ENCODE results near the gene AOAH.
"Not testable (repeated sequence)": the region's sequence is repeated elsewhere in the genome, so short reads cannot be mapped to it uniquely, and the experiment has no call there.

The AOAH gene

DNA sequence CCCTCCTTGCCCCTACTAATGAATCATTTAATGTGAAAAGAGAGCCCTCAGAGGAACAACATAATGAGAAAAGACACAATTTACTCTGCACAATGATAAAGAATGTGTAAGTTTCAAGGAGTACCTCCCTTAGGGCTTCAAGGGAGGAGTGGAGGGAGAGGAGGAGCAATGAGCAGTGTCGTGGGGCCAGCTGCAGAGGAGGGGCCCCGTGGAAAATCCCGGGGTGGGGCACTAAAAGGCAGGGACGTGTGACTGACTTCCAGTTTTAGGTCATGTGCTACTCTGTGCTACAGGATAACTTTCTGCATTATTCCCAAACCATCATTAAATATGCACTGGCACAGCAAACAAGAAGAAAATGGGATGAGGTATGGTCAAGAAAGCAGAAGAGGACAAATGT, 226.5 kb downstream of the AOAH start:
- DNase-seq = no peak

DNA sequence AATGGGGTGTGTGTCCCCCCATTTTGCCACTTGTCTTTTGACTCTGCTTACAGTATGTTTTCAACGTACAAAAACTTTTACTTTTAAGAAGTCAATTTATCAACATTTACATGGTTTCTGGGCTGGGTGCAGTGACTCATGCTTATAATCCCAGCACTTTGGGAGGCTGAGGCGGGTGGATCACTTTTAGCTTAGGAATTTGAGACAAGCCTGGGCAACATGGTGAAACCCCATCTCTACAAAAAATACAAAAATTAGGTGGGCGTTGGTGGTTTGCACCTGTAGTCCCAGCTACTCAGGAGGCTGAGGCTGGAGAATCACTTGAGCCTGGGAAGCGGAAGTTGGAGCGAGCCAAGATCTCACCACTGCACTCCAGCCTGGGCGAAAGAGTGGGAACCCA, 227.1 kb downstream of the AOAH start:
- DNase-seq = not testable (repeated sequence)

DNA sequence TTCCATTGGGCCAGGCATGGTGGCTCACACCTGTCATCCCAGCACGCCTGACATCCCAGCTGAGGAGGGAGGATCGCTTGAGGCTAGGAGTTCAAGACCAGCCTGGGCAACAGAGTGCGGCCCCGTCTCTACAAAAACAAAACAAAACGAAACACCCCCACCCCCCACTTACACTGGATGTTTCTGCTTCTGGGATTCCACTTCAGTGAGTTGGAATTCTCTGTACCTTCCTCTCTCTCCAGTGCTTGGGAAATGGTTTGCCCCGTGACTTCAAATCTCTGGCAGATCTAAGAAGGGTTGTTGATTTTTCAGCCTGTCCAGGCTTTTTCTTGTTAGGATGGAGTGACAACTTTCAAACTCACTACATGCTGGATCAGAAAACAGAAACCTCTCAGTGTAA, 227.7 kb downstream of the AOAH start:
- DNase-seq = no peak

DNA sequence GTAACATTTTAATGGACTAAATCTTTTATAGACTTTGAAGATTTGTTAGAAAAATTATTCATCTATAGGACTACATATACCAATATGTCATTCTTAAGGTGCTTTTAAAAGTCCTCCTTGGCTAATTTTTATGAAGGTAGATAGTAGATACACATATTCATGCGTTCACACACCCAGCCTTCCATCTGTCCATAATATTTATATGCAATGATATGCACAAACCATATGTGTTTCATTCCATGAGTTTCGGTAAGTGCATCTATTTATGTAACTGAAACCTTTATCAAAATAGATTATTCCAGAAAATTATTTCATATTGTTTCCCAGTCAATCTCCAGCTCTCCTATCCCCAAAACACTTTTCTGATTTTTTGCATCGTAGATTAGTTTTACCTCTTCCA, 233.0 kb downstream of the AOAH start:
- no peak for DNase-seq

DNA sequence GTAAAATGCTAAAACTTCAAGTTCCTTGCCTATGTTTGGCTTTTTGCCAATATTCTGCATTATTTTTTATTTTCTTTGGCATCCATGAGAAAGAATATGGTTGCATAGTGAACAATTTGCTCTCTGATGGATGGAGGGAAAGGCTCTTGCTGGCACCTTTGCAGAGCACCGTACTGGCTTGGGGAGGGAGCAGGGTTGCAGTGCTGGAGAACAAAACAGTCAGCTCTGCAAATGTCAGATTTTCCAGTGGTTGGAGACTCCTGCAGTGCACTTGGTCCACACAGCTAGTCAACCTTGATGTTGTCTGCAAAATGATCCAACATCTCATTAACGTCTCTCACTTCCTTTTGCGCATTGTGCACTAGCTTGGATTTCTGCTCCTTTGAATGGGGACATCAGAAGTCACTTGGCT, 233.9 kb downstream of the AOAH start:
- no peak for DNase-seq

DNA sequence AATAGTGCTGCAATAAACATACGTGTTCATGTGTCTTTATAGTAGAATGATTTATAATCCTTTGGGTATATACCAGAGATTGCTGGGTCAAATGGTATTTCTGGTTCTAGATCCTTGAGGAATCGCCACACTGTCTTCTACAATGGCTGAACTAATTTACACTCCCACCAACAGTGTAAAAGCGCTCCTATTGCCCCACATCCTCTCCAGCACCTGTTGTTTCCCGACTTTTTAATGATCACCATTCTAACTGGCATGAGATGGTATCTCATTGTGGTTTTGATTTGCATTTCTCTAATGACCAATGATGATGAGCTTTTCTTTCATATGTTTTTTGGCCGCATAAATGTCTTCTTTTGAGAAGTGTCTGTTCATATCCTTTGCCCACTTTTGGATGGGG, 235.6 kb downstream of the AOAH start:
- not testable (repeated sequence) for DNase-seq

DNA sequence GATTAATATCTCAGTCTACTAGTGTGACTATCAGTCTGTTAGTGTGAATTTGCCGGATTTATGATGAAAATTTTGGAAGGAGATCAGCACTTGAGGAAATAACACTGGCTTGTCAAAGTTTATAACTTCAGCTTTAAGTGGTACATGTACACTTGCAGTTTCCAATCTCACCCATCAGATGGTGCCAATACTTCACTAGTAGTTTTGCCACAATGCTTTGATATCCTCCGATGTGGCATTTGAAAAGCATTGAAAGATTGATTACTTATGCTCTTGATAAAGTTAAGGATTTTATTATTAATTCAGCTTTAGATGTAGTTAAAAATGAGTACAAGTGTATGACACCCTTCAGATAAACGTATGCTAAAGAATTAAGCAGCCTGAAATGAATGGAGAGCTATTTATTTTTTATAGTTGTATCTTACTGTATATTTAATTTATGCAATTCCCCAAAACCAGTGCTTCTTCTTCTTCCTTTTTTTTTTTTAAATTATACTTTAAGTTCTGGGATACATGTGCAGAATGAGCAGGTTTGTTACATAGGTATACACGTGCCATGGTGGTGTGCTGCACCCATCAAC, 236.4 kb downstream of the AOAH start:
- no peak for DNase-seq

DNA sequence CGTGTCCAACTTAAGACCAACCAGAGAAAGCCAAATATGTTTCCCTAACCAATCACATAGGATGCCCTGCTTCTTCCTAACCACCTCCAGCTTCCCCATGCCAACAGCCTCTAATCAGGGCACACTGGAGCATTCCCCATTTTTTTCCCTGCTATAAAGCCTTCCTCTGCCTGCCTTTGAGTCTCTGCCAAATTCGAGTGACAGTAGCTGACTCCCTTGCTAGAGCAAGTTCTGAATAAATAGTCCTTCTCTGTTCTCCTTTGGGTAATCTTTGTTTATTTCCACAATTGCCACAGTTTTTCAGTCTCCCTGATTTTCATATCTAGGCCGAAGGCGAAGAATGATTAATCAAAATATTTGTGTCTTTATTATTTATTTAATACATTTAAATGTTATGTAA, 238.0 kb downstream of the AOAH start:
- no peak for DNase-seq

DNA sequence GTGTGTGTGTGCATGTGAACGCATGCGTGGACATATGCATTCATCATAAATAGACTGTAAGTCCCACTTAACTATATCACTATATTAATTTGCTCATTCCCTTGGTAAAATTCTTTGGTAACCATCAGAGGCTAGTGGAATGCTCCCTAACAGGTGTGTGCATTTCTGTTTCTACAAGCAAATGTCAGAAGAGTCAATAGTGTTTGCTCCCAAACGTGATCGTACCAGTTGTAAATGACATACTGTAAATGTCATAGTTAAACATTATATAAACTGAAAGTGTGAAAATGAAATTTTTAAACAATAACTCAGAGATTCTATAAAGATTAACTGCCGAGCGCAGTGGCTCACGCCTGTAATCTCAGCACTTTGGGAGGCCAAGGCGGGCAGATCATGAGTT, 240.0 kb downstream of the AOAH start:
- DNase-seq = no peak

DNA sequence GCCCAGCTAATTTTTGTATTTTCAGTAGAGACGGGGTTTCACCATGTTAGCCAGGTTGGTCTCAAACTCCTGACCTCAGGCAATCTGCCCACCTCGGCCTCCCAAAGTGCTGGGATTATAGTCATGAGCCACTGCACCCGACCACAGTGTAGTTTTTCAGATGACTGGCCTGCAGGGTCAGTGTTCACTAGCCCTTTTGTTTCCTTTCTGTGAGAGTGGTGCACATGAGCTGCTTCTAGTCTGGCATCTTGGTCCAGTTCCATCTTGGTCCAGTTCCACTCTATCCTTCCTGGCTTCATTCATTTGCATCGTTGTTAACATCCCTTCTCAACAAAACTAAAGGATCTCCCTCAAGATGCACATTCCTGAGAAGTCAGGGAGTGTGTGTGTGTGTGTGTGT, 240.4 kb downstream of the AOAH start:
- not testable (repeated sequence) for DNase-seq

DNA sequence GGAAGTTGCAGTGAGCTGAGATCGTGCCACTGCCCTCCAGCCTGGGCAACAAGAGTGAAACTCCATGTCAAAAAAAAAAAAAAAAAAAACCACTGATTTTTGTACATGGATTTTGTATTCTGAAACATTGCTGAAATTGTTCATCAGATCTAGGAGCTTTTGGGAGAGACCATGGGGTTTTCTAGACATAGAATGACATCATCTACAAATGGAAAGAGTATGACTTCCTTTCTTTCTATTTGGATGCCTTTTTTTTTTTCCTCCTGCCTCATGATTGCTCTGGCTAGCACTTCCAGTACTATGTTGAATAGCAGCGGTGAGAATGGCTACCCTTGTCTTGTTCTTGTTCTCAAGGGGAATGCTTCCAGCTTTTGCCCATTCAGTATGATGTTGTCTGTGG, 245.5 kb downstream of the AOAH start:
- DNase-seq = no peak

DNA sequence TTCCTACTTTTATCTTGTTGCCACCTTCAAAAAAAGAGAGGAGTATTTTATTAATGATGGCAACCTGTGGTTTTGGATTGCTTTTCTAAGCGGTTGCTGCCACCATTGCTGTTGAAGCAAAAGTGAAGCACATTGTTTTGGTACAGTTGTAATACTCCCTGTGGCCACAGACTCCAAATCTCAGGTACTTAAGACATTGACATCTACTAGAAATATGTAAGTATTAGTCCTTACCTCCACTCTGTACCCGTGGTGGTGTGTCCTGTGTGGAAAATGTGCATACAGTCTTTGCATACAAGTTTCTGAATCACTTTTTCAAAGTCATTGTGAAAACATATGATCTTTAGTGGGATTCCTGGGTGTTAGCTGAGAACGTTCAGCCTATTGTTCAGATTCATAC, 248.9 kb downstream of the AOAH start:
- DNase-seq = no peak

DNA sequence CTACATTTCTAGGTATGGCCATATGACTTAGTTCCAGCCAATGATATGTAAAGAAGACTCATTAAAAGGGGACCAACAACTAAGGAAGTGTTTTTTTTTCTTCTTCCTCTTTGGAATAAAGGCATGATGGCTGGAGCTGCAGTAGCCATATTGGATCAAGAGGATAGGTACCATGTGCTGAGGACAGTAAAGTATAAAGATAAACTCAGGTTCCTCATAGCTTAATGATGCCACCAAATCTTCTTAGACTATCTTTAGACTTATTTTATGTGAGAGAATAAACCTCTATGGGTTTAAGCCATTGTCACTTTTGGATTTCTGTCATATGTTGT, 249.3 kb downstream of the AOAH start:
- no peak for DNase-seq

DNA sequence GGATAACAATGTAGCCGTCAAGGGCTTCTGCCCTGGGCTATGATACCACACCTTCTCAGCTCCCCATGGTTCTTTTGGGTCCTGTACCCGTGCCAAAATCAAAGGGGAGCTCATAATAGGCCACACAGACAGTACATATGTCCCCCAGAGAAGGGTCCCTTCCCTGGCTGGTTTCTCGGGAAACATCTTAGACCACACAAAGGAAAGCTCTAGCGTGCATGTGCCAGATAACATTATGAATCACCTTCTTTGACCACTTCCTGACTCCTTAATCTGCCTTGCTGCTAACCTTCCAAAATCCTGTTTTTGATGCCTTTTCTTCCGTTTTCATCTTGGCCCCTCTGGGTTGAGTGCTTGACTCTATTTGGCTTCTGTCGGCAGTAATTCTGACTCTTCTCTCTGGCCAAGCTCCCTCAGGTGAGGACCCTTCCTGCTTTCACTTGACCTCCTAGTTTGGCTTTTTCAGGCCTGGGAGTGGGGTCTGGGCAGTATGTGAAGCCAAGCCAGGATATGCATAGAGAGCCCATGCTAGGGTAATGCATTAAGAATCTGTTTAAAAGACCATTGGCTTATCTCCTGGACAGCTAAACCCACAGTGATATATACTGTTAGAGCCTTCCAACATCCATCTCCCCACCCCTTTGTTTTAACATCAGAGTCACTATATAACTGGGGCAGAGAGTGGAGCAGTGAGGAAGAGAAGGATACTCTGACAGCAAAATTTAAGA, 249.8 kb downstream of the AOAH start:
- no peak for DNase-seq

DNA sequence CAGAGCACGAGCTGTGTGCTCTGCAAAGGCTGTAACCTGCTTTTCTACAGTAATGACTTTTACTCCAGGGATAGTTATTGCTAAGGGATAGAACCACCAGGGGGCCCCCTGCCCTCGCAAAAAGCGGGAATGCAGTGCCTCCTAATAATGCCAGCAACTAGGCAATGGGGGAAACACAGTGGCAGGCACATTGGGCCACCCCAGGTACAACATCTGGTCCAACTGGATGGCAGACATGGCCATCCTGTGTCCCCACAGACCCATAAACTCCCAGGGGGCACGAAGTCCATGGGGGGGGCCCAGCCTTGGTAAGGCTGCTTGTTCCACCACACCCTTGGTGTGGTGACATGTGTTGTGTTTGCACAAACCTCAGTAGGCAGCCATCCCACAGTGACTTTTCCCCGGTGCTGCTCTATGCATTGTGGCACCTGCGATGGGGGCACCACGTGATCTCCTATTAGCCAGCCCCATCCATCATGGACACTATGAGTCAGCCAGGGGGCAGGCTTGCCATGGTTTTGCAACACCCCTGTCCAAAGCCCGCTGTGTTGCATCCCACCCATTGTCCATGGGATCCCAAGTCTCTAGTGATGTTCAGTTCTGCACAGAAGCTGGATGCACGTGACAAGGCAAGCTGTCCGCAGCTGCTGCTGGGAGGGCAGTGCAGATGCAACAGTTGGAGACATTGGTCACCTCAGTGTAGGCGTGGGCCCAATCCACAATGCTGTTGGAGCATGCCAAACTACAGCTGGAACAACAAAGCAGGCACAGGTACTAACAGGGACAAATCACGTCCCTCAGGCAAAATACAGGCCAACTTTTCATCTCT, 250.6 kb downstream of the AOAH start:
- no peak for DNase-seq

DNA sequence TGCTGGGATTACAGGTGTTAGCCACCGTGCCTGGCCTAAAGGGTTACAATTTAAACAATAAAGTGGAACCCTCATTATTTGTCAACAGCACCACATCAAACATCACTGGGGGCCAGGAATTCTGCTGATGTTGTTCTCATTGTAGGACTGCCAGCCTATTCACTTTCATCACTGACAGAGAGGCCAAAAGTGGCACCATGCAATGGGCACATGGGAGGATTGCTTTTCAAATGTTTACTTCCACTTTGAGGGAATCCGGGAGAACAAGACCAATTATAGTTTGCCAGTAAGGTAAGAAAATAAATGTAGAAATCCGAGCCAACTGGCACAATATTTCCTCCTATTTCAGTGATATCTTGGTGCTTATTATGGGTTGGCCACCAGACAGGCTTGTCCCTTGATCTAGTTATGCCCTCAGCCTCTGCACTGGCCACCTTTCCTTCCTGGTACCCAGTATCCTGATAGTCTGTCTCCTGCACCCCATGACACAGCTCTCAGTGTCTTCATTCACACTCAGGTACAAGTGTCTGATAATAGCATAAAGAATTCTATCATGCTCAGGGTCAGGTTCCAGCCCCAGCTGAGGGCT, 252.1 kb downstream of the AOAH start:
- DNase-seq = no peak

DNA sequence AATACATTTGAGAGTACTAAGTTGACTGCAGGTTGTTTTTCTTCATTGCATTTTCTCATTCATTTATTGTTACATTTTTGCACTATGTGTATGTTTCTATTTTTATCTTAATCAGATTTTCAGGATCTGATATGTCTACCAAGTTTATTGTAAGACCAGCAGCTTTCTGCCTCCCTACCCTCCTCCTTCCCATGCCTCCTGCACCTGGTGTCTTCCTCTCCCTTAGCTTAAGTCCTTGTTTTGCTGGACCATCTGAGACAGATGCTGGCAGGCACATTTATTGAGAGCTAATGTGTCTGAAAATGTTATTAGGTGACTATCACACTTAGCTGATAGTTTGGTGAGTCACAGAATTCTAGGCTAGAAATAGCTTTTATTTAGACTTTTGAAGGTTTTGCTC, 255.1 kb downstream of the AOAH start:
- DNase-seq = no peak

DNA sequence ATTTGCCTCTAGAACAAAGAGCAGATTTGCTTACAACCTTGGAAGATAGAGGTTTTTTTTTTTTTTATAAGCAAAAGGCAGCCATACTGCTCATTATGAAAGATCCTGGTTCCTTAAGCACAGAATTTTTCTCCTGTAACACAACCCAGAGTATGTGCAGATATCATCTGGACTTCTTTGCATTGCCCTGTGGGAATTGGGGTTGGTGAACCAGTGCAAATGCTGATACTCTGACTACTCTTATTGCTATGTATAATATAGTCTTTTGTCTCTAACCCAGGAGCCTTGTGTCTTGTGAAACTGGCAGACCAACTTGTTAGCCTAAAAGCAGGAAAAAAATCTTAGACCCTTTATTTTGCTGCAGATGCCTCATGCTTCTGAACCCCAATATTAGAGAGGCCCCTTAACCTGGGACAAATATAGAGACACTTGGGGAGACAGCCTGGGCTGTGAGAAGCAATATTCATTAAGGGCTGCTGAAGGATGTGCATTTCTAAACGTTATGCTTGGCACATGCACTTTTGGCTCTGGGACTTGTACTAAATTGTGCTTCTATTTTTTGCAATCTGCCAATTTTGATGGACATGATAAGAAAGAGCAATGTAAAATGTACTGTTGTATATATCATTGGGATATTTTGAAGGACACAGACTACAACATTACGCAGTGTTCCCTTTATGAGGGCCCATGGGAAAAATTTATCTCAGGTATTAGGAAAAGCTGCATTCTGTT, 255.8 kb downstream of the AOAH start:
- no peak for DNase-seq

DNA sequence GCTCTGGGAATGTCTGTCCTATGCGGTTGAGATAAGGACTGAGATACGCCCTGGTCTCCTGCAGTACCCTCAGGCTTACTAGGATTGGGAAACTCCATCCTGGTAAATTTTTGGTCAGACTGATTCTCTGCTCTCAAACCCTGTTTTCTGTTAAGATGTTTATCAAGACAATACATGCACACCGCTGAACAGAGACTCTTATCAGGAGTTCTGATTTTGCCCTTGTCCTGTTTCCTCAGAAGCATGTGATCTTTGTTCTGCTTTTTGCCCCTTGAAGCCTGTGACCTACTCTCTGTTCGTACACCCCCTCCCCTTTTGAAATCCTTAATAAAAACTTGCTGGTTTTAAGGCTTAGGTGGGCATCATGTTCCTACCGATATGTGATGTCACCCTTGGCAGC, 258.3 kb downstream of the AOAH start:
- not testable (repeated sequence) for DNase-seq

DNA sequence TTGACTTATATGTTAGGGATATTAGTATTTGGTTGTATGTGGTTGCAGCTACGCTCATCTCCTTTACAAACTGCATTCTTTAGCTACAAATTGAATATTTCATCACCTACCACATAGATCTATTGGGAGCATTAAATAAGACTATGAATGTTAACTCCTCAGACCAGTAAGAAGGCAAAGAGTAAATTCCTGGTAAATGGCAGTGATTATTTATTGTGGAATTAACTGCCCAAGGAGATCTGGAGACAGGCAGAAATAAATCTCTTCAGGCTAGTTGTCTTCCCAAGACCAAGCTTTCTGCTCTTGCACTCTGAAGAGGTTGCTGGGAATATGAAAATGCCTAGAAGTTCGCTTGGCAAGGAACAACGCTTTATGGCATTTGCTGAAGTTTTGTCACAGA, 260.0 kb downstream of the AOAH start:
- no peak for DNase-seq

Measured in activated naive CD4-positive, alpha-beta T cell treated with anti-CD3 and anti-CD28 coated beads, Interleukin-2, amount 50 U/mL, for 16 hours (primary cell).